GM12891 (cell line): ENCODE data around the gene GLE1.
"Not testable (repeated sequence)": the region's sequence is repeated elsewhere in the genome, so short reads cannot be mapped to it uniquely, and the experiment has no call there.

Experiments used
- DNase-seq: peaks from one replicate; pipeline ENCODE4 v3.0.0; 2011; ENCODE audit warnings: low spot score; ENCODE audit not compliant: insufficient read length
- FAIRE-seq: peaks from 2 replicates; lab custom pipeline; 2011; peaks lifted over from hg19 to GRCh38; lab: Jason Lieb, UNC
- PAX5 ChIP-seq: IDR thresholded peaks from 2 replicates; pipeline ENCODE4 v1.6.1; 2011; ENCODE audit warnings: low read length, moderate library complexity, mild to moderate bottlenecking; ENCODE audit not compliant: insufficient read depth, severe bottlenecking
- POLR2A ChIP-seq: IDR thresholded peaks from 2 replicates; pipeline ENCODE4 v1.6.1; 2011; ENCODE audit warnings: low read depth, low read length, control low read depth
- POLR2AphosphoS5 ChIP-seq: IDR thresholded peaks from 2 replicates; pipeline ENCODE4 v1.6.1; 2011; ENCODE audit warnings: low read depth, low read length, control low read depth
- POU2F2 ChIP-seq: IDR thresholded peaks from 2 replicates; pipeline ENCODE4 v1.6.1; 2011; ENCODE audit warnings: low read depth, mild to moderate bottlenecking, control low read depth, low read length, moderate library complexity
- SPI1 ChIP-seq: IDR thresholded peaks from 2 replicates; pipeline ENCODE4 v1.6.1; 2011; ENCODE audit warnings: low read depth, low read length, control low read depth
- TAF1 ChIP-seq: IDR thresholded peaks from 2 replicates; pipeline ENCODE4 v1.6.1; 2011; ENCODE audit warnings: low read depth, low read length, control low read depth

The GLE1 gene

DNA sequence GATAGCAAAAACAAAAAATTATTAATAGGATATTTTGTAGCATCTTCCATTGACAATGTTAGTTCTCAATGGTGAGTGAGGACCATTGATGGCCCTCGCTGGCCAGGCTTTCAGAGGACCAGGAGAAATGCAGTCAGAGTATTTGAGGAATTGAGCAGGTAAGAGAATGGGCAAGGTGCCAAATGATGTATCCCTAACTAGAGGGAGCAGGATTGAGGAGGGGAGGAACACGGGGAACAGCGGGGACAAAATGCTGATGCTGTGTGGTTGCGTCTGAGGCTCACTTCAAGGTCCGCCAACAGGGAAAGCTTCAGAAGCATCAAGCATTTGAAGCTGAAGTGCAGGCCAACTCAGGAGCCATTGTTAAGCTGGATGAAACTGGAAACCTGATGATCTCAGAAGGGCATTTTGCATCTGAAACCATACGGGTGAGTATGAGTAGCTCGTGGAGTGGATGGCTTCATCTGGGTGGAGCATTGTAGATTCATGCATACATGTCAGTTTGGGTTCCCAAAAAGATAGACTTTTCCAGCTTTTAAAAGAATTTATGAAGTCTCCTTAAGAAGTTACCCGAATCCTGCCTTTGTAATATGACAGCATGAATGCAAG is 64.1 kb downstream of the GLE1 start:
- FAIRE-seq (no peak), DNase-seq (no peak)
- no peak for TF ChIP-seq POLR2A
- no peak for TF ChIP-seq SPI1
- no peak for TF ChIP-seq PAX5
- no peak for TF ChIP-seq POLR2AphosphoS5

DNA sequence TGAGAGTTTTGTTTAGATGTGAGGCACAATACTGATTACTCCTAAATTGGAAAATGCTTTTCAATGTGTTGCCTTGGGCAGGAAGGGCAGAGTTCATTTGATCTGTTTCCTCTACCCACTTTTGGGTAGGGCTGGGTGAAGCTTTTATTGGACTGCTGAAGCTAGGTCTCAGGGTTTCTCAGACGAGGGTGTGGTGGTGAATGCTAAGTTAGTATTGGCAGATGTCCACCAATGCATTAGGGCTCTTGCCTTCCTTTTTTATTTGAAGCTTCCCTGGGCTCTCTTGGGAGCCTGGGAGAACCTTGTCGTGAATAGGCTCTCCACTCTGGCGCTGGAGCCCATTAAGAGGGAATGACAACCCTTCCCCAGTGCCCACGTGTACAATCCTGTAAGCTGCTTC is 71.0 kb downstream of the GLE1 start:
- DNase-seq (no peak), FAIRE-seq (no peak)
- no peak for TF ChIP-seq POLR2A
- TF ChIP-seq PAX5, result no peak
- TF ChIP-seq POLR2AphosphoS5, result no peak
- no peak for TF ChIP-seq SPI1

DNA sequence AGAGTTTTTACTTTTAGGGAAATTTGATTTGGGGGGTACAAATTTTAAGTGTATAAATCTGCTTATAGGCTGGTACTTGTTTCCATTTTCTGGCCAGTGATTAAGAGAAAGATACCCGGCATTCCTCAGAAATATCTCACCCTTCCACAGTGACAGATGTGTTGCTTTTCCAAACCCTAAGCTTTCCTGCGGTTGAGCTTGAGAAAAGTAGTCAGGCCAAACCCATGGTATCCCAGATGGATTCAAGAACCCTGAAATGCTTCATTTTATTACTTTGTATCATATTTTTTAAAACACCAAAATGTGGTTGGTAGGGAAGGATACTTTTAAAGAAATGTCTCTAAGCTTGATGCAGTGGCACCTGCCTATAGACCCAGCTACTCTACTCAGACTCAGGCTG is 71.4 kb downstream of the GLE1 start:
- no peak for TF ChIP-seq PAX5
- TF ChIP-seq POU2F2, result no peak
- TF ChIP-seq POLR2AphosphoS5, result no peak
- TF ChIP-seq POLR2A, result no peak
- no peak for TF ChIP-seq TAF1
- TF ChIP-seq SPI1, result no peak
- no peak for FAIRE-seq
- DNase-seq, result no peak

DNA sequence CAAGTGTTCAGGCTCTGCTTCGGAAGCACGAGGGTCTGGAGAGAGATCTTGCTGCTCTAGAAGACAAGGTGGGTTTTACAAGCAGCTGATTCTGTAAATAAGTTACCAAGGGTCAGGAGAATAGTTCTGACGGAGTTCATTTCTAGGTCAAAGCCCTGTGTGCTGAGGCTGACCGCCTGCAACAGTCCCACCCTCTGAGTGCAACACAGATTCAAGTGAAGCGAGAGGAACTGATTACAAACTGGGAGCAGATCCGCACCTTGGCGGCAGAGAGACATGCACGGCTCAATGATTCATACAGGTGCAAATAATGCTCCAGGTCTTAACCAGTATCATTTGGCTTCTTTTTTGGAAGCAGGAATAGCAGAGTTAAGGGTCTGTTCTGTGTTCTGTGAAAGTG is 72.7 kb downstream of the GLE1 start:
- TF ChIP-seq POLR2A, result no peak
- TF ChIP-seq POLR2AphosphoS5, result no peak
- TF ChIP-seq PAX5, result no peak
- no peak for TF ChIP-seq SPI1
- TF ChIP-seq POU2F2, result no peak
- no peak for TF ChIP-seq TAF1
- FAIRE-seq, result no peak
- DNase-seq, result no peak

DNA sequence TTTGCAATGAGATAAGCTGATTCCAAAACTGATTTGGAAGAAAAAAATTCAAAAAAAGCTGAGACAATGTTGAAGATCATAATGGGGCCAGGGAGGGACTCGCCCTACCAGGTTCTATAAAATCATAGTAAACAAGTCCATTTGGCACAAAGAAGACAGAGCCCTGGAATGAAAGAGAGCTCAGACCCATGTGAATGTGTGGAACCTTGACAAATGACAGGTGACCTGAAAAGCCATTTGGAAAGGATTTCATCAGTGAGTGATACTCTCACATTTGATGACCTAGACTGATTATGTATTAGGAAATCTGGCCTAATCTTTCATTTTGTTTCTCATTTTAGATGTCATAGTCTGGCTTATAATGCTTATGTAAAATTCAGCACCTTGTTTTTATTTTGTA is 74.7 kb downstream of the GLE1 start:
- FAIRE-seq (no peak), DNase-seq (no peak)
- TF ChIP-seq POLR2AphosphoS5 (no peak), POLR2A (no peak), TAF1 (no peak), PAX5 (no peak), POU2F2 (no peak), SPI1 (no peak)

DNA sequence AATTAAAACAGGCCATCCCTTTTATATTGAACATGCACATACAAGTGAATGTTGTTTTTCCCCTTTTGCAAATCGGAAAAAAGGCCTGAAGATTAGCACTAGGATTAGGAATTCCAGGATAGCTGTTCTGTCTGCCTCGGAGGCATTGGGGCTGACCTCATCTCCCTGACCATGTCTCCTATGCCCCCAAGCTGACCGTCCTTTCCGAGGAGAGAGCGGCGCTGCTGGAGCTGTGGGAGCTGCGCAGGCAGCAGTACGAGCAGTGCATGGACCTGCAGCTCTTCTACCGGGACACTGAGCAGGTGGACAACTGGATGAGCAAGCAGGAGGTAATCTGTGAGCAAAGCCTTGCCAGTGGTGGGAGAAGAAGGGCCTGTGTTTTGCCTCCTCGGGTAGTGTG is 76.2 kb downstream of the GLE1 start:
- no peak for DNase-seq
- no peak for FAIRE-seq
- TF ChIP-seq POLR2A (no peak), POU2F2 (no peak), TAF1 (no peak), SPI1 (no peak), PAX5 (no peak), POLR2AphosphoS5 (no peak)

DNA sequence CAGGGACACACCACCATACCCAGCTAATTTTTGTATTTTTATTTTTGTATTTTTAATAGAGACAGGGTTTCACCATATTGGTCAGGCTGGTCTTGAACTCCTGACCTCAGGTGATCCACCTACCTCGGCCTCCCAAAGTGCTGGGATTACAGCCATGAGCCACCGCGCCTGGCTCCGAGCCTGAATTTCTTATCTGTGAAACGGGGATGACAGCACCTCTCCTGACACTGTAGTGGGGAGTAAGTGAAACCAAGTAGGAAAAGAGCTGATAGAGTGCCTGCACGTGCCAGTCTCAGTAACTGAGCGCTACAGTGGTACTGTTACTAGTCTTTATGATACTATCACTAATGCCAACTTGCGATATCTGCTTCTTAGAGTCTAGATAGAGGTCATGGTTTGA is 80.6 kb downstream of the GLE1 start:
- not testable (repeated sequence) for FAIRE-seq, DNase-seq

DNA sequence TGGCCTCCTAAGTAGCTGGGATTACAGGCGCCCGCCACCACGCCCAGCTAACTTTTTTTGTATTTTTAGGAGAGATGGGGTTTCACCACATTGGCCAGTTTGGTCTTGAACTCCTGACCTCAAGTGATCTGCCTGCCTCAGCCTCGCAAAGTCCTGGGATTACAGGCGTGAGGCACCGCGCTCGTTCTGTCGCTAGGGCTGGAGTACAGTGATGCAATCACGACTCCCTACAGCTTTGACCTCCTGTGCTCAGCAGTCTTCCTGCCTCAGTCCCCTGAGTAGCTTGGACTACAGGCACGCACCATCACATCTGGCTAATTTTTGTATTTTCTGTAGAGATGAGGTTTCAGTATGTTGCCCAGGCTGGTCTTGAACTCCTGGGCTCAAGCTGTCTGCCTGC is 82.4 kb downstream of the GLE1 start:
- not testable (repeated sequence) for FAIRE-seq, DNase-seq

DNA sequence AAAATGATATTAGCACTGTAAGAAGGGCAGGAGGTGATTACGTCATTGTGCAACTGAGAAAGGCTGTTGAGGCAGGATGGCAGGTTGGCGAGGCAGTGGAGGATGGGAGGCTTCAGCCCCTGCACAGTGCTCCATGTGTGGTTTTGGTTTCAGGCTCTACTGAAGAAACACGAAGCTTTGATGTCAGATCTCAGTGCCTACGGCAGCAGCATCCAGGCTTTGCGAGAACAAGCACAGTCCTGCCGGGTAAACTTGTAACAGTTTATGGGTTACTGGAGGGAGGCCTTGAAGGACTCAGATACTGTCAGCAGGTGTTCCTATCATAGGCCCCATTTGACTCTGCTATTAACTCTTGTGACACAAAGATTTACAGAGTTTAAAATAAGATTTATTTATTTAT is 82.9 kb downstream of the GLE1 start:
- FAIRE-seq (no peak), DNase-seq (no peak)
- TF ChIP-seq TAF1 (no peak), PAX5 (no peak), POLR2AphosphoS5 (no peak), SPI1 (no peak), POLR2A (no peak), POU2F2 (no peak)

DNA sequence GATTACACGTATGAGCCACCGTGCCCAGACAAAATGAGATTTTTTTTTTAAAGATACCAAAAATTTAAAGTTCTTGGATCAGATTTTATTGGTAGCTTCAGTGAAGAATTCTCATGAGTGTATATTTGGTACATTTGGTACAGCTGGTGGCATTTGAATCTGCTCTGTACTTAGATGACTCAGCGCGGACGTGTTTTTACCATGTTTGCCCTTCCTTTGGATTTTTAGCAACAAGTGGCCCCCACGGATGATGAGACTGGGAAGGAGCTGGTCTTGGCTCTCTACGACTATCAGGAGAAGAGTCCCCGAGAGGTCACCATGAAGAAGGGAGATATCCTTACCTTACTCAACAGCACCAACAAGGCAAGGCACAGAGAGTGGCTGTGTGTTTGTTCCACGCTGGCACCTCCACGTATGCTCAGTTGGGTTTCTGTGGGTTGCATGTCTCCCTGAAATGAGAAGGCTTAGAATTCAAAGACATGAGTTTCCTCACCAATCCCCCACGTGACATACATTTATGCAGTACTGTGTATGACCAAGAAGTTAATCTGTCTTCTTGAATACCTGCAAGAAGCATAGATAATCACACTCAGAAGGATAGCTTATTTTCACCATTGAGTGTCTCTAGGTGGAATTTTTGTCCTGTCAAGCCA is 84.2 kb downstream of the GLE1 start:
- no peak for FAIRE-seq
- no peak for DNase-seq
- TF ChIP-seq PAX5 (no peak), POU2F2 (no peak), POLR2AphosphoS5 (no peak), SPI1 (no peak), TAF1 (no peak), POLR2A (no peak)
